SK-N-SH (cell line): ENCODE data around the gene FAT2.

ENCODE experiments used
- CHD2 ChIP-seq: fragments of 150-350 bp; IDR thresholded peaks from 2 replicates; pipeline ENCODE4 v1.6.1; 2018; ENCODE audit warnings: low read length; ENCODE audit not compliant: partially characterized antibody
- GATA2 ChIP-seq: sonication (generic); formaldehyde crosslinking; IDR thresholded peaks from 2 replicates; pipeline ENCODE4 v1.5.0; 2020; ENCODE audit warnings: mild to moderate bottlenecking, missing genetic modification reagents
- MEF2A ChIP-seq: IDR thresholded peaks from 2 replicates; pipeline ENCODE4 v1.4.0; 2012; ENCODE audit warnings: low read depth, borderline replicate concordance
- POLR2AphosphoS5 ChIP-seq: IDR thresholded peaks from 2 replicates; pipeline ENCODE4 v1.6.1; 2012; ENCODE audit warnings: low read depth, low read length
- RCOR1 ChIP-seq: fragments of 150-350 bp; IDR thresholded peaks from 2 replicates; pipeline ENCODE4 v1.6.1; 2017; ENCODE audit warnings: antibody characterized with exemption, low read length
- YY1 ChIP-seq: IDR thresholded peaks from 2 replicates; pipeline ENCODE4 v1.4.0; 2012; ENCODE audit warnings: low read depth, mild to moderate bottlenecking
- TF ChIP-seq, protein P1 (sequence below): fragments of 200-600 bp; sonication (generic); IDR thresholded peaks from 2 replicates; pipeline ENCODE4 v1.6.1; 2017; ENCODE audit warnings: antibody characterized with exemption, mild to moderate bottlenecking, moderate library complexity
- TF ChIP-seq, protein P2 (sequence below): IDR thresholded peaks from 2 replicates; pipeline ENCODE4 v1.6.1; 2012; ENCODE audit warnings: mild to moderate bottlenecking, low read depth, low read length, moderate library complexity
- TF ChIP-seq, protein P3 (sequence below): IDR thresholded peaks from 2 replicates; pipeline ENCODE4 v1.4.0; 2012; ENCODE audit warnings: low read depth, borderline replicate concordance

DNA sequence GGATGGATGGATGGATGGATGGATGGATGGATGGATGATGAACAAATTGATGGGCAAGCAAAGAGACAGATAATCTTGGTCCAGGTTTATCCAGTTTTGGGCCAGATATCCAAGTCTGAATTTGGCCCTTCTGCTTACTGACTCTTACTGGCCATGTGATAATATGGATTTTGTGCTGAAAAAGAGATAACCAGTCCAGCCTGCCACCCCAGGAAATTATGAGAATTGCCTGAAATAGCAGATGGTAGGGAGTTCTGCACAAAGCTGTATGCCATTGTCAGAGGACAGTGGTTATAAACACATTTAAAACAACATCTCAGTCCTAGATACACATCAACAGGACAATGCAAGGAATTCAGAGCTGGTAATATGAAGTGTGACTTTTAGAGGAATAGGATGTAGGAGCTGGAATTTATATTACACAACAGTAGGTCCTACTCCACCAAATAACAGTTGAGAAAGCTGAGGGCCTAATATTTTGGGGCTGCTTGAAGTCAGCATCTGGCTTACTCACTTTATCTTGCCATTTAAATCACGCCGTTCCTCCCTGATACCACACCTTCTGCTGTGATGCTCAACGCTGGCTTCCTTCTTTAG is 9.0 kb upstream of the FAT2 start:
- TF ChIP-seq, protein P1, sequence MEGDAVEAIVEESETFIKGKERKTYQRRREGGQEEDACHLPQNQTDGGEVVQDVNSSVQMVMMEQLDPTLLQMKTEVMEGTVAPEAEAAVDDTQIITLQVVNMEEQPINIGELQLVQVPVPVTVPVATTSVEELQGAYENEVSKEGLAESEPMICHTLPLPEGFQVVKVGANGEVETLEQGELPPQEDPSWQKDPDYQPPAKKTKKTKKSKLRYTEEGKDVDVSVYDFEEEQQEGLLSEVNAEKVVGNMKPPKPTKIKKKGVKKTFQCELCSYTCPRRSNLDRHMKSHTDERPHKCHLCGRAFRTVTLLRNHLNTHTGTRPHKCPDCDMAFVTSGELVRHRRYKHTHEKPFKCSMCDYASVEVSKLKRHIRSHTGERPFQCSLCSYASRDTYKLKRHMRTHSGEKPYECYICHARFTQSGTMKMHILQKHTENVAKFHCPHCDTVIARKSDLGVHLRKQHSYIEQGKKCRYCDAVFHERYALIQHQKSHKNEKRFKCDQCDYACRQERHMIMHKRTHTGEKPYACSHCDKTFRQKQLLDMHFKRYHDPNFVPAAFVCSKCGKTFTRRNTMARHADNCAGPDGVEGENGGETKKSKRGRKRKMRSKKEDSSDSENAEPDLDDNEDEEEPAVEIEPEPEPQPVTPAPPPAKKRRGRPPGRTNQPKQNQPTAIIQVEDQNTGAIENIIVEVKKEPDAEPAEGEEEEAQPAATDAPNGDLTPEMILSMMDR = no peak
- TF ChIP-seq GATA2 (CRISPR knock-in tag) (no peak), POLR2AphosphoS5 (no peak), MEF2A (no peak), RCOR1 (no peak), YY1 (no peak), CHD2 (no peak)
- TF ChIP-seq, protein P2, sequence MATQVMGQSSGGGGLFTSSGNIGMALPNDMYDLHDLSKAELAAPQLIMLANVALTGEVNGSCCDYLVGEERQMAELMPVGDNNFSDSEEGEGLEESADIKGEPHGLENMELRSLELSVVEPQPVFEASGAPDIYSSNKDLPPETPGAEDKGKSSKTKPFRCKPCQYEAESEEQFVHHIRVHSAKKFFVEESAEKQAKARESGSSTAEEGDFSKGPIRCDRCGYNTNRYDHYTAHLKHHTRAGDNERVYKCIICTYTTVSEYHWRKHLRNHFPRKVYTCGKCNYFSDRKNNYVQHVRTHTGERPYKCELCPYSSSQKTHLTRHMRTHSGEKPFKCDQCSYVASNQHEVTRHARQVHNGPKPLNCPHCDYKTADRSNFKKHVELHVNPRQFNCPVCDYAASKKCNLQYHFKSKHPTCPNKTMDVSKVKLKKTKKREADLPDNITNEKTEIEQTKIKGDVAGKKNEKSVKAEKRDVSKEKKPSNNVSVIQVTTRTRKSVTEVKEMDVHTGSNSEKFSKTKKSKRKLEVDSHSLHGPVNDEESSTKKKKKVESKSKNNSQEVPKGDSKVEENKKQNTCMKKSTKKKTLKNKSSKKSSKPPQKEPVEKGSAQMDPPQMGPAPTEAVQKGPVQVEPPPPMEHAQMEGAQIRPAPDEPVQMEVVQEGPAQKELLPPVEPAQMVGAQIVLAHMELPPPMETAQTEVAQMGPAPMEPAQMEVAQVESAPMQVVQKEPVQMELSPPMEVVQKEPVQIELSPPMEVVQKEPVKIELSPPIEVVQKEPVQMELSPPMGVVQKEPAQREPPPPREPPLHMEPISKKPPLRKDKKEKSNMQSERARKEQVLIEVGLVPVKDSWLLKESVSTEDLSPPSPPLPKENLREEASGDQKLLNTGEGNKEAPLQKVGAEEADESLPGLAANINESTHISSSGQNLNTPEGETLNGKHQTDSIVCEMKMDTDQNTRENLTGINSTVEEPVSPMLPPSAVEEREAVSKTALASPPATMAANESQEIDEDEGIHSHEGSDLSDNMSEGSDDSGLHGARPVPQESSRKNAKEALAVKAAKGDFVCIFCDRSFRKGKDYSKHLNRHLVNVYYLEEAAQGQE = no peak
- TF ChIP-seq, protein P3, sequence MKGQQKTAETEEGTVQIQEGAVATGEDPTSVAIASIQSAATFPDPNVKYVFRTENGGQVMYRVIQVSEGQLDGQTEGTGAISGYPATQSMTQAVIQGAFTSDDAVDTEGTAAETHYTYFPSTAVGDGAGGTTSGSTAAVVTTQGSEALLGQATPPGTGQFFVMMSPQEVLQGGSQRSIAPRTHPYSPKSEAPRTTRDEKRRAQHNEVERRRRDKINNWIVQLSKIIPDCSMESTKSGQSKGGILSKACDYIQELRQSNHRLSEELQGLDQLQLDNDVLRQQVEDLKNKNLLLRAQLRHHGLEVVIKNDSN = no peak
